Mesendoderm (in vitro differentiated cells): ENCODE results near the gene SHISAL1.

Source experiments
- DNase-seq: peaks from one replicate; pipeline ENCODE4 v3.0.0; 2013
- H2AK5ac ChIP-seq: 2 replicates; pipeline ENCODE4 v1.6.1; 2013; ENCODE audit warnings: low read length, inconsistent platforms
- H2BK120ac ChIP-seq: 2 replicates; pipeline ENCODE4 v1.6.1; 2013; ENCODE audit warnings: low read depth, mild to moderate bottlenecking, low read length, moderate library complexity, mixed read lengths
- H2BK15ac ChIP-seq: replicated peaks from 2 replicates; pipeline ENCODE4 v1.6.1; 2013; ENCODE audit warnings: low read depth, mild to moderate bottlenecking, moderate library complexity
- H2BK5ac ChIP-seq: 2 replicates; pipeline ENCODE4 v1.6.1; 2013; ENCODE audit warnings: low read length, inconsistent platforms
- H3K18ac ChIP-seq: 2 replicates; pipeline ENCODE4 v1.6.1; 2013; ENCODE audit warnings: mild to moderate bottlenecking, low read length, mixed read lengths
- H3K23ac ChIP-seq: one replicate; pipeline ENCODE4 v1.6.1; 2013; ENCODE audit warnings: low read length
- H3K27ac ChIP-seq: 2 replicates; pipeline ENCODE4 v1.5.1; 2013; ENCODE audit warnings: low read depth, mild to moderate bottlenecking, inconsistent platforms, low read length, moderate library complexity
- H3K27me3 ChIP-seq: 2 replicates; pipeline ENCODE4 v1.6.1; 2013; ENCODE audit warnings: low read length, control low read depth, mild to moderate bottlenecking, inconsistent platforms; ENCODE audit not compliant: insufficient read depth, poor library complexity
- H3K36me3 ChIP-seq: 2 replicates; pipeline ENCODE4 v1.6.1; 2013; ENCODE audit warnings: low read length, inconsistent platforms; ENCODE audit not compliant: control insufficient read depth, insufficient read depth
- H3K4ac ChIP-seq: one replicate; pipeline ENCODE4 v1.6.1; 2013; ENCODE audit warnings: low read depth, mild to moderate bottlenecking, low read length, moderate library complexity
- H3K4me1 ChIP-seq: 2 replicates; pipeline ENCODE4 v1.6.1; 2013; ENCODE audit warnings: low read depth, low read length, inconsistent platforms; ENCODE audit not compliant: control insufficient read depth
- H3K4me2 ChIP-seq: 2 replicates; pipeline ENCODE4 v1.6.1; 2013; ENCODE audit warnings: low read length
- H3K4me3 ChIP-seq: 2 replicates; pipeline ENCODE4 v1.5.1; 2013; ENCODE audit warnings: mild to moderate bottlenecking, low read length
- H3K56ac ChIP-seq: one replicate; pipeline ENCODE4 v1.6.1; 2013; ENCODE audit warnings: low read length
- H3K79me1 ChIP-seq: 2 replicates; pipeline ENCODE4 v1.6.1; 2013; ENCODE audit warnings: low read length, inconsistent platforms
- H3K79me2 ChIP-seq: 2 replicates; pipeline ENCODE4 v1.6.1; 2013; ENCODE audit warnings: mild to moderate bottlenecking, low read length; ENCODE audit not compliant: control insufficient read depth, insufficient read depth
- H3K9ac ChIP-seq: 2 replicates; pipeline ENCODE4 v1.6.1; 2013; ENCODE audit warnings: low read length, inconsistent platforms
- H4K5ac ChIP-seq: one replicate; pipeline ENCODE4 v1.6.1; 2013; ENCODE audit warnings: low read length
- H4K8ac ChIP-seq: one replicate; pipeline ENCODE4 v1.6.1; 2013; ENCODE audit warnings: low read depth, mild to moderate bottlenecking, control low read depth, low read length, moderate library complexity
- WGBS: extraction: QIAGEN DNeasy Blood & Tissue Kit; methylation state at CpG from one replicate; pipeline ENCODE4 v1.1.7; 2013; ENCODE audit warnings: low lambda C conversion rate, missing lambda C conversion rate; ENCODE audit not compliant: insufficient coverage; ENCODE audit errors: extremely low coverage; 5-methylcytosine and 5-hydroxymethylcytosine counted together

SHISAL1 gene

DNA sequence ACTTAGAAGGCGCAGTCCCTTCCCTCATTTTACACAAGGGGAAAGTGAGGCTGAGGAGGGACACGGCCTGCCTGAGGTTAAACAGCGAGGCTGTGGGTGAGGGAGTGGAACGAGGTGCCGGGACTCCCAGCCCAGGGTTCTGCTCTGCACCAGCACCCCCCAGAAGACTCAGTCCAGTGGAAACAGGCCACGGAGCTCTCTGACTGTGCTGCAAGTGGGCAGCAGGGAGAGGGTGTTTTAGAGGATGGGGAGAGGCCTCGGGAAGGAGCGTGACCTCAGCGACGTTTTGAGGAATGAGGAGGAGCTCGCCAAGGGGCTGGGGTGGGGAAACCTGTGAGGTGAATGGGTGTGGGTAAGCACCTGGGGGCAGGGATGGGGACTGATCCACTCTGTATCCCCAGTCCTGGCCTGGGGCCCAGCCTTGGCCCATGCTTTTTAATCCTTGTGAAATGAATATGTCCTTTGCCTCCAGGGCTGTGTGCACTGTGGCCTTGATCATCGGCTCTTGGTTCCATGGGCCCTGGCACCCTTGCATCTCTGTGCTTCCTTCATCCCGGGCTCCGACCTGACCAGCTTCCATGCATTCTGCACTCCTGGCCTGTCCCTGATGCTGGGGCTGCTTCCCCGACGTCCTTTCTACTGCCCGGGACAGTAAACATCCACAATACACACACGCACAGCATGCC is 44.2 kb downstream of the SHISAL1 start:
- no peak overlapping the region for H3K4ac ChIP-seq
- no peak overlapping the region for H3K23ac ChIP-seq
- H3K27me3 ChIP-seq = no peaks in the 10 kb centered on the region
- H3K9ac ChIP-seq = no peak overlapping the region
- no peak overlapping the region for H2BK5ac ChIP-seq
- no CpG with 5 or more reads among the region's 18 CpGs for WGBS
- no peak overlapping the region for H3K18ac ChIP-seq
- no peak overlapping the region for H3K4me2 ChIP-seq
- H4K5ac ChIP-seq = no peak overlapping the region
- H2BK15ac ChIP-seq = no peak overlapping the region
- H3K79me2 ChIP-seq = no peaks in the 10 kb centered on the region
- H2AK5ac ChIP-seq = no peak overlapping the region
- no peaks in the 10 kb centered on the region for H3K4me1 ChIP-seq
- DNase-seq = no peak
- no peak overlapping the region for H2BK120ac ChIP-seq
- H4K8ac ChIP-seq = no peak overlapping the region
- H3K27ac ChIP-seq = no peak overlapping the region
- no peak overlapping the region for H3K56ac ChIP-seq
- H3K36me3 ChIP-seq = no peaks in the 10 kb centered on the region
- H3K79me1 ChIP-seq = no peaks in the 10 kb centered on the region
- no peak overlapping the region for H3K4me3 ChIP-seq

- no peak overlapping the region for H3K4ac ChIP-seq
- WGBS = no CpG with 5 or more reads among the region's 5 CpGs
- no peak overlapping the region for H2BK15ac ChIP-seq
- H3K18ac ChIP-seq = no peak overlapping the region
- H3K79me1 ChIP-seq = no peaks in the 10 kb centered on the region
- H2AK5ac ChIP-seq = no peak overlapping the region
- no peak overlapping the region for H3K56ac ChIP-seq
- no peak overlapping the region for H2BK5ac ChIP-seq
- no peak overlapping the region for H3K4me2 ChIP-seq
- H4K5ac ChIP-seq = no peak overlapping the region
- H2BK120ac ChIP-seq = no peak overlapping the region
- no peak overlapping the region for H3K4me3 ChIP-seq
- DNase-seq = no peak
- no peaks in the 10 kb centered on the region for H3K36me3 ChIP-seq
- H3K27ac ChIP-seq = no peak overlapping the region
- no peaks in the 10 kb centered on the region for H3K4me1 ChIP-seq
- no peak overlapping the region for H3K23ac ChIP-seq
- no peaks in the 10 kb centered on the region for H3K79me2 ChIP-seq
- H3K27me3 ChIP-seq = no peaks in the 10 kb centered on the region
- no peak overlapping the region for H4K8ac ChIP-seq
- H3K9ac ChIP-seq = no peak overlapping the region
These were observed 44.9 kb downstream of the SHISAL1 start for GRCh38 chr22:44267856-44268255.

DNA sequence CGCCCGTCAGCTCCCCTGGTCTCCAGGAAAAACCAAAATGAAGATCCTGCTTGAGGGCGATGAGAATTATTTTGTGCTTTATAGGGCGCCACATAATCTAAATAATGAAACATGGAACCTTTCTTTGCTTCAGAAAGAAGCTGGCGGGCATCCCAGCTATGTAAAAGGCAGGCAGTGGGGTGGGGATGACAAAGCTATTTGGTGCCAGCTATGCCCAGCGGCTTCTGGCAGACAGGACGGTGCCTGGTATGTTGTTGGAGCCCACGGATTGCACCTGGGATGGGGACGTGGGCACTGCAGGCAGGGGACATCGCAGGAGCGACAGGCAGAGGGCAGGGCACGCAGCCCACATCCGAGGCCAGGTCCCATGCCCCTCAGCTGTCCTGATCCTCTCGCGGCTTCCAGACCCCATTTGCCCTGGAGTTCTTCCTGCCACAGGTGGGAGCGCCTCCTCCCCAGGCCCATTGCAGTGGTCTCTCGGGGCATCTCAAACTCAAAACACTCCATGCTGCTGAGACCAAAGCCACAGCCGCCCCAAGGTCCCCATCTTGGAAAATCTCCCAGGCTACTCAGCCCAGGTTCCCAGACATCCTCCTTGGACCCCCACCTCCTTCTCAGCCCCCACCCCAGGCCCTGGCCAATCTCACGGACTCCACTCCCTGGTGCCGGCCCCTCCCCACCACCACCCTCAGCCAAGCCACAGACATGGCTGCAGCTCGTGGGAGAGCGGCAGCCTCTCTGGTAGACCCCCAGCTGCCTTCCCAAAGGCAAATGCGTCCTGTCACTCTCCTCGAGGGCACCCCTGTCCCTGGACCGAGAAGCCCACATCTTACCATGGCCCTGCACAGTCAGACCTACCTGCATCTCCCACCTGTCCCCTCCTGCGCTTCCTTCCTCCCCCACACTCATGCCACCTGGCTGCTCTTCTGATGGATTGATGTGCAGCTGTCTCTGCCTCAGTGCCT is 45.7 kb downstream of the SHISAL1 start:
- H3K56ac ChIP-seq = no peak overlapping the region
- DNase-seq = no peak
- no peak overlapping the region for H4K8ac ChIP-seq
- no peak overlapping the region for H3K4me3 ChIP-seq
- no peaks in the 10 kb centered on the region for H3K36me3 ChIP-seq
- no peak overlapping the region for H3K27ac ChIP-seq
- no peak overlapping the region for H3K9ac ChIP-seq
- H2AK5ac ChIP-seq = no peak overlapping the region
- no peak overlapping the region for H2BK15ac ChIP-seq
- no peak overlapping the region for H2BK120ac ChIP-seq
- WGBS = no CpG with 5 or more reads among the region's 26 CpGs
- H3K4me2 ChIP-seq = no peak overlapping the region
- no peak overlapping the region for H4K5ac ChIP-seq
- no peak overlapping the region for H3K23ac ChIP-seq
- no peaks in the 10 kb centered on the region for H3K79me2 ChIP-seq
- no peaks in the 10 kb centered on the region for H3K79me1 ChIP-seq
- H3K4me1 ChIP-seq = no peaks in the 10 kb centered on the region
- H3K18ac ChIP-seq = no peak overlapping the region
- H2BK5ac ChIP-seq = no peak overlapping the region
- no peaks in the 10 kb centered on the region for H3K27me3 ChIP-seq
- H3K4ac ChIP-seq = no peak overlapping the region

DNA sequence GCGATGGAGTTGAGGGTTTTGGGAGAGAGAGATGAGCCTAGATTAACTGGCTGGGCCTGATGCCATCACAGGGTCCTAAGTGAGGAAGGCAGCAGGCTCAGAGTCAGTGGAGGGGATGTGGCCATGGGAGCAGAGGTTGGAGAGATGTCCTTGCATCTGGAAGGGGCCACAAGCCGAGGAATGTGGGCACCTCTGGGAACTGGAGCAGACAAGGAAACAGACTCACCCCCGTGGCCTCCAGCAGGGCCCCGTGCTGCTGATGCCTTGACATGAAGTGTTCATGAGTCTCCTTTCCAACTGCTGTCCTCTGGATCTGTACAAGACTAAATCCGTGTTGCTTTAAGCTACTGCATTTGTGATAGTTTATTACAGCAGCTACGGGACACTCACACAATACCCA is 49.2 kb downstream of the SHISAL1 start:
- WGBS = no CpG with 5 or more reads among the region's 6 CpGs
- no peak overlapping the region for H2BK120ac ChIP-seq
- no peak overlapping the region for H3K4me2 ChIP-seq

DNA sequence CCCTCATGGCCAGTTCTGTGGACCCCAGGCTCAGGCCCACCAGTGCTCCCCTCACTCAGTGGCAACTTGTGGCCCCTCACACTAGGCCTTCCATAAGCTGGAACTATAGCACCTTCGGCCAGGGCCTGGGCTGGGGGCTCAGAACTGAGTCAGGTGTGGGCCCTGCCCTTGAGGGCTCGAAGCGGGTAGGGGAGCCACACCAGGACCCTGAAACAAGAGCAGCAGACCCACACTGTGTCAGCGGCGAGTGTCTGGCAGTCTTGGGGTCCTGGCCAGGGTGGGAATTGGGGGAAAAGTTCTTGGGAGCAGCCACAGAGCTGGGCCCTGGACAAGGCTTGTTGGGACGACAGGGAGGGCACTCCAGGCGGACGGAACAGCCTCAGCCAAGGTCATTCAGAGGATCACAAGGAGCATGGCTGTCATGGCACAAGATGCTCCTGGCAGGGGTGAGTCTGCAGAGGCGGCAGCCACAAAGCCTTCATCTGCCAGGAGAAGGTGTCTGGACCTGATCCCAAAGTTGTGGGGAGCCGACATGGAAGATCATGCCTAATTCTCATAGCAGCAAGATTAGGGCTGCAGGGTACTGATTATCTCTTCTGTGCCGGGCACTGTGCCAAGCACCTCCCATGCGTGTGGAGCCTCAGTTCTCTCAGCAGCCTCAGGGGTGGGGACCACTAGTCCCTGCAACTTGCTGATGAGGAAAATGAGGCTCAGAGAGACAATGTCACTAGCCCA is 50.7 kb downstream of the SHISAL1 start:
- Histone ChIP-seq H2BK15ac (no peak overlapping the region), H2BK120ac (no peak overlapping the region), H3K9ac (no peak overlapping the region), H3K23ac (no peak overlapping the region), H3K79me2 (no peaks in the 10 kb centered on the region), H4K5ac (no peak overlapping the region), H3K4me3 (no peak overlapping the region), H3K4me2 (no peak overlapping the region), H3K4me1 (no peaks in the 10 kb centered on the region), H3K4ac (no peak overlapping the region), H3K27ac (no peak overlapping the region), H2AK5ac (no peak overlapping the region), H3K56ac (no peak overlapping the region), H4K8ac (no peak overlapping the region), H3K36me3 (no peaks in the 10 kb centered on the region), H3K79me1 (no peaks in the 10 kb centered on the region), H3K18ac (no peak overlapping the region), H3K27me3 (no peaks in the 10 kb centered on the region), H2BK5ac (no peak overlapping the region)
- no CpG with 5 or more reads among the region's 12 CpGs for WGBS
- no peak for DNase-seq

More for the DNA sequence above, 49.2 kb downstream of the SHISAL1 start:
- Histone ChIP-seq H3K56ac (no peak overlapping the region), H3K79me1 (no peaks in the 10 kb centered on the region), H3K4ac (no peak overlapping the region), H4K8ac (no peak overlapping the region), H3K9ac (no peak overlapping the region), H3K79me2 (no peaks in the 10 kb centered on the region), H3K18ac (no peak overlapping the region), H2BK5ac (no peak overlapping the region), H4K5ac (no peak overlapping the region), H2AK5ac (no peak overlapping the region), H3K36me3 (no peaks in the 10 kb centered on the region), H2BK15ac (no peak overlapping the region), H3K27ac (no peak overlapping the region), H3K4me3 (no peak overlapping the region), H3K27me3 (no peaks in the 10 kb centered on the region), H3K4me1 (no peaks in the 10 kb centered on the region), H3K23ac (no peak overlapping the region)
- DNase-seq = no peak
